Inferior parietal cortex (tissue), 1 donor: ENCODE data around the gene DNTT.

Experiments used
- DNase-seq: peaks from one replicate; pipeline ENCODE4 v3.0.0-alpha.2; 2016; ENCODE audit errors: extremely low spot score

Gene DNTT

GRCh38 chr10:96342402-96342801 lies 38.2 kb downstream of the DNTT start:
- DNase-seq: no peak

- no peak for DNase-seq
These were observed 39.9 kb downstream of the DNTT start for GRCh38 chr10:96344178-96344577.

GRCh38 chr10:96345222-96345621 lies 41.0 kb downstream of the DNTT start:
- no peak for DNase-seq

- no peak for DNase-seq
These were observed 42.1 kb downstream of the DNTT start for GRCh38 chr10:96346295-96346694.

- no peak for DNase-seq
These were observed 47.8 kb downstream of the DNTT start for GRCh38 chr10:96352027-96352426.

GRCh38 chr10:96352582-96352981 lies 48.3 kb downstream of the DNTT start:
- DNase-seq: no peak

GRCh38 chr10:96357038-96357620 lies 52.9 kb downstream of the DNTT start:
- DNase-seq: peak; percentile 70

GRCh38 chr10:96358851-96359540 lies 54.8 kb downstream of the DNTT start, which contains the start of gene OPALIN:
TSS of gene OPALIN (minus strand) at chr10:96359002. CDS start at chr10:96358896, 106 bp downstream.
- no peak for DNase-seq

GRCh38 chr10:96359616-96360015 lies 55.4 kb downstream of the DNTT start:
- DNase-seq: no peak

GRCh38 chr10:96360331-96360730 lies 56.1 kb downstream of the DNTT start:
- no peak for DNase-seq

GRCh38 chr10:96360766-96361165 lies 56.5 kb downstream of the DNTT start:
- no peak for DNase-seq

- DNase-seq: no peak
These were observed 61.3 kb downstream of the DNTT start for GRCh38 chr10:96365571-96365970.

- DNase-seq: no peak
These were observed 62.3 kb downstream of the DNTT start for GRCh38 chr10:96366508-96366907.

- DNase-seq: no peak
These were observed 63.2 kb downstream of the DNTT start for GRCh38 chr10:96367470-96367869.

GRCh38 chr10:96368971-96369370 lies 64.7 kb downstream of the DNTT start:
- no peak for DNase-seq

- no peak for DNase-seq
These were observed 65.8 kb downstream of the DNTT start for GRCh38 chr10:96369890-96370583.

GRCh38 chr10:96370584-96371157 lies 66.4 kb downstream of the DNTT start:
- DNase-seq: peak; percentile 82

- no peak for DNase-seq
These were observed 67.1 kb downstream of the DNTT start for GRCh38 chr10:96371356-96371755.

- no peak for DNase-seq
These were observed 69.8 kb downstream of the DNTT start for GRCh38 chr10:96374004-96374403.

- DNase-seq: no peak
These were observed 70.4 kb downstream of the DNTT start for GRCh38 chr10:96374639-96374984.

GRCh38 chr10:96374985-96375830 lies 71.0 kb downstream of the DNTT start:
- peak; percentile 98 for DNase-seq

- no peak for DNase-seq
These were observed 72.2 kb downstream of the DNTT start for GRCh38 chr10:96376483-96376882.
